Measurements from ENCODE around the gene DOK6.
"Not testable (repeated sequence)": the region's sequence is repeated elsewhere in the genome, so short reads cannot be mapped to it uniquely, and the experiment has no call there.

Gene DOK6

DNA sequence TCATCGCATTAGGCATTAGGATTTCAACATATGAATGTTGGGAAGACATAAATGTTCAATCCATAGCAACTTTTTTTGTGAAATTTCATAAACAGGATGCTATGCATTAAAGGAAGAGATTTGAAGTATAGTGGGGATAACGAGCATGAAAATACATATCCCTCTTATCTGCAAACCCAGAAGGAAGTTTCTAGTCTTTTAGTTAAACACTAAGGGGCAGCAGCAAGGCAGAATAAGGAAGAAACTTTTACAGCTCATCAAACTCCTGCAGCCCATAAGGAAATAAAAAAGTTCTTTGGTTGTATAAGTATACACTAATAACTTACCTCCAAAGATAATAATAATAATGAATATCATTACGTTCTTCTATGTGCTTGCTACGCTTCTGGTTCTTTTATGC, 465.5 kb downstream of the DOK6 start:
- H3K27me3 ChIP-seq (ENCODE audit: insufficient read depth, low read length) = no peaks in the 10 kb centered on the region
- no peaks in the 10 kb centered on the region for H3K4me1 ChIP-seq (ENCODE audit: insufficient read depth, low read length)
- no peaks in the 10 kb centered on the region for H3K9me3 ChIP-seq (ENCODE audit: insufficient read depth, low read depth, low read length)
- no peaks in the 10 kb centered on the region for H3K36me3 ChIP-seq (ENCODE audit: insufficient read depth, low read length)
- 98% methylated on average over 3 of the region's 4 CpGs for WGBS
- no peak overlapping the region for H3K9ac ChIP-seq (ENCODE audit: low read depth, low read length)
- H3K27ac ChIP-seq (ENCODE audit: low read depth, low read length) = no peak overlapping the region
- no peak overlapping the region for H3K4me3 ChIP-seq (ENCODE audit: low read length)

DNA sequence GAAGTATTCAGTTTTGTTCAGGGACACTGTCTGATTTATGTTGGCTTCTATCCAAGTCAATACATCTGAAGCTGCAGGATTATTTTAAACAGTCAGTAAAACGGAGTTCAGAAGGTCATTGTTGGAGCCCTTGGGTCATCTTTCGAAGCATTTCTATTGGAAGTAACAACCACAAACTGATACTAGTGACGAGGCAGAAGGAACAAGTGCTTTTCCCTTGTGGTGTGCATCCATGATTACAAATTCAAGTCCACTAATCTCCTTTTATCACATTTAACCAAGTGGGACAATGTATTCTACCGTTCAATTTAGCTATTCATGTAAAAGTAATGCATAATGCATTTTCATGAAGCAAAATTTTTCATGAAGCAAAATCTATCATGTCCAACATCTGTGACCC, 470.0 kb downstream of the DOK6 start:
- WGBS = 96% methylated on average over 4 of the region's 4 CpGs
- H3K27ac ChIP-seq (ENCODE audit: low read depth, low read length) = no peak overlapping the region
- H3K36me3 ChIP-seq (ENCODE audit: insufficient read depth, low read length) = no peaks in the 10 kb centered on the region
- no peak overlapping the region for H3K9ac ChIP-seq (ENCODE audit: low read depth, low read length)
- H3K4me1 ChIP-seq (ENCODE audit: insufficient read depth, low read length) = no peaks in the 10 kb centered on the region
- H3K4me3 ChIP-seq (ENCODE audit: low read length) = no peak overlapping the region
- no peaks in the 10 kb centered on the region for H3K27me3 ChIP-seq (ENCODE audit: insufficient read depth, low read length)
- no peaks in the 10 kb centered on the region for H3K9me3 ChIP-seq (ENCODE audit: insufficient read depth, low read depth, low read length)

DNA sequence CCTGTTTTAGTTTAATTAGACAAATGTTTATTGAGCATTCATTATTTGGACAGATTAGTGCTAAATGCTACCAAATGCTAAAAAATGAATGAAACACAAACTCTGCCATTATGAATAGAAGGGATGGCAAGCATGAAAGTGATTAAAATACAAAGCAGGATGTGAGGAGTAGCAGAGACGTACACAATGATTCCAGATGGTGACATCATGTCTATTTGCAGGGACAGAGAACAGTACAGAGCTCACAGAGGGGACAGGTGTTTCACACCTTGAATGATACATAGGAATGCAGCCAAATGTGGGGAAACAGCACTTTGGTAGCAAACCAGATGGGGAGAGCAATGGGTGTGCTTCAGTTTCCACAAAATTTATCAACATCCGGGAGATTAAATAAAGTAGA, 470.7 kb downstream of the DOK6 start:
- Histone ChIP-seq H3K4me1 (ENCODE audit: insufficient read depth, low read length) (no peaks in the 10 kb centered on the region), H3K9me3 (ENCODE audit: insufficient read depth, low read depth, low read length) (no peaks in the 10 kb centered on the region), H3K27me3 (ENCODE audit: insufficient read depth, low read length) (no peaks in the 10 kb centered on the region), H3K36me3 (ENCODE audit: insufficient read depth, low read length) (no peaks in the 10 kb centered on the region), H3K9ac (ENCODE audit: low read depth, low read length) (no peak overlapping the region), H3K4me3 (ENCODE audit: low read length) (no peak overlapping the region), H3K27ac (ENCODE audit: low read depth, low read length) (no peak overlapping the region)
- WGBS = 90% methylated on average over 2 of the region's 2 CpGs

DNA sequence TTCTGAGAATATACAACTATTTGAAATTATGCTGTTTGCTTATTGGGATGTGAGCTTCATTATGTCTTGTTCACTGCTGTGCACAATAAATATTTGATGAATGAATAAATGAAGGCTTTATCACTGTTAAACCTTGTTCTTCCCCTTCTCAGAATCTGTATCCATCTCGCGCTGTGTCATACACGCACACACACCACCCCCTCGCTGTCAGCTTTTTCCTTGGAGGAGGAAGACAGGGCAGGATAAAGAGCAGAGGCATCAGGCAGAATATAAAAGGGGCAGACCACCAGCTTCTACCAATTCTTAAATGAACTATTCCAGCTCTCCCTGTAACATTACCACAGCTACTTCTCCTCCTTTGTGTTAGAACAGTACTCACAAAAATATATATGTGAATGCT, 472.0 kb downstream of the DOK6 start:
- Histone ChIP-seq H3K4me1 (ENCODE audit: insufficient read depth, low read length) (no peaks in the 10 kb centered on the region), H3K9ac (ENCODE audit: low read depth, low read length) (no peak overlapping the region), H3K4me3 (ENCODE audit: low read length) (no peak overlapping the region), H3K27ac (ENCODE audit: low read depth, low read length) (no peak overlapping the region), H3K27me3 (ENCODE audit: insufficient read depth, low read length) (no peaks in the 10 kb centered on the region), H3K36me3 (ENCODE audit: insufficient read depth, low read length) (no peaks in the 10 kb centered on the region), H3K9me3 (ENCODE audit: insufficient read depth, low read depth, low read length) (no peaks in the 10 kb centered on the region)
- 100% methylated on average over 4 of the region's 4 CpGs for WGBS

DNA sequence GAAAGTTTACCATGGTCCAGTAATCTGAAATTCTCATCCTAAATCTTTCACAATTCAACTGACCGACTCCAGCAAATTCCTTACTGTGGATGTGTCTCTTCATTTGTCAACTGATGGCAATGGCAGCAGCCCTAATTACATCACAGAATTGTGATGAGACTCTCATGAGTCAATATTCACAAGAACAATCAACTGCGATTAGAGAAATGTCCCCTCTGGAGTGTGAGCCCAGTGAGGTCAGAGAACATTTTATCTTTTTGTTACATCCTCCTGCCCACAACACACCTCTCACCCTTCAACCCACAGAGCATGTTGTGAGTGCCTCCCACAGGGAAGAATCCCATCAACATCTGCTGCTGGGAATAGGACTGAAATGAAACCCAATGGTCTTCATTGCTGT, 473.4 kb downstream of the DOK6 start:
- Histone ChIP-seq H3K27me3 (ENCODE audit: insufficient read depth, low read length) (no peaks in the 10 kb centered on the region), H3K4me3 (ENCODE audit: low read length) (no peak overlapping the region), H3K36me3 (ENCODE audit: insufficient read depth, low read length) (no peaks in the 10 kb centered on the region), H3K27ac (ENCODE audit: low read depth, low read length) (no peak overlapping the region), H3K4me1 (ENCODE audit: insufficient read depth, low read length) (0 out of 2 replicates have a peak, but pooled peaks cover 6% of the 10 kb centered on the region), H3K9me3 (ENCODE audit: insufficient read depth, low read depth, low read length) (no peaks in the 10 kb centered on the region), H3K9ac (ENCODE audit: low read depth, low read length) (no peak overlapping the region)
- WGBS = 92% methylated on average over 2 of the region's 2 CpGs

DNA sequence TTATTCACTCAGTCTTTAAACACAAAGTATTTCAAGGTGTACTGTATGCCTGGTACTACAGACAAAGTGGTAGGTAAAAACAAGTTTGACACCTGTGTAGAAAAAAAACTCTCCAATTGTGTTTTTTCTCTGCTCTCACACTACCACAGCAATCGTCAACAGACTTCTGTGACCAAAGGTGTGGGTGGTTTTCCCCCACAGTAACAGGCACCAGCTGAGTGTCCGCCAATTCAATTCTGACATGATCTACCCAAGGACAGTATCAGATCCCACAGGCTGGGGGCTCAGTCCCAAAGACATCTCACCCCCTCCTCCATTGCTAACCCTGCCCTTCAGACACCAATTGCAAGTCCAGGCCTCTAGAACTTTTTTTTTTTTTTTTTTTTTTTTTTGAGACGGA, 475.8 kb downstream of the DOK6 start:
- H3K36me3 ChIP-seq (ENCODE audit: insufficient read depth, low read length) = no peaks in the 10 kb centered on the region
- H3K9me3 ChIP-seq (ENCODE audit: insufficient read depth, low read depth, low read length) = no peaks in the 10 kb centered on the region
- 0 out of 2 replicates have a peak, but pooled peaks cover 6% of the 10 kb centered on the region for H3K4me1 ChIP-seq (ENCODE audit: insufficient read depth, low read length)
- no peak overlapping the region for H3K9ac ChIP-seq (ENCODE audit: low read depth, low read length)
- H3K27me3 ChIP-seq (ENCODE audit: insufficient read depth, low read length) = no peaks in the 10 kb centered on the region
- H3K4me3 ChIP-seq (ENCODE audit: low read length) = no peak overlapping the region
- no peak overlapping the region for H3K27ac ChIP-seq (ENCODE audit: low read depth, low read length)
- WGBS = 96% methylated on average over 3 of the region's 3 CpGs

DNA sequence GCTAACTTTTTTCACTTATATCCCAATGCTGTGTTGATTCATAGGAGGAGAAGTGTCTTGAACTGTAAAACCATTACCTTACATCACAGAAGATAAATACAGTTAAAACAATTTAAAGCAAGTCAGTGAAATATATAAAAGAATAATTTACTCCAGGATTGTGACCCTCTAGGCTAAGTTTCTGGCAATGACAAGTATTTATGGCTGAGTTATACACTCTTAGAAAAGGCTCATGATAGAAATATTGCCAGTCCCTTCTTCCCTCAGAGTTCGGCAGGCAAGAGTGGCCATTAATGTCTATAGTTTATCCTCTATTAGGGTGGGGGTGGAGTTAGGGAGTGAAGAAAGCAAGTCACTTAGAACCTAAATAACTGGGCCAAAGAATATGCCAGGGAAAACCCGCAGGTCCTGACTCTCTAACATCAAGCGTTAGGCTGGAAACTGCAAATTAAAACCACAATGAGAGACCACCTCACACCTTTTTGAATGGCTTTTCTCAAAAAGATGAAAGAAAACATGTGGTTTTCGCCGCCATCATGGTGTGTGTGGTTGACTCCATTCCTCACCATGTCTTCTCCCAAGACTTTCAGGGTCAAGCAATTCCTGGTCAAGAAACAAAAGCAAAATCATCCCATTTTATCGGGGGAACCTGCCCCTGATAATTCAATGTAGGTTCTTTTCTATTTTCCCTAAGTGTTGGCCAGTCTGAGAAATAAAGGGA, 477.7 kb downstream of the DOK6 start:
- Histone ChIP-seq H3K27me3 (ENCODE audit: insufficient read depth, low read length) (no peaks in the 10 kb centered on the region), H3K4me3 (ENCODE audit: low read length) (no peak overlapping the region), H3K4me1 (ENCODE audit: insufficient read depth, low read length) (0 out of 2 replicates have a peak, but pooled peaks cover 6% of the 10 kb centered on the region), H3K9ac (ENCODE audit: low read depth, low read length) (no peak overlapping the region), H3K27ac (ENCODE audit: low read depth, low read length) (peak overlapping the region; percentile 71; the same call in 1 of the 2 replicates), H3K9me3 (ENCODE audit: insufficient read depth, low read depth, low read length) (no peaks in the 10 kb centered on the region), H3K36me3 (ENCODE audit: insufficient read depth, low read length) (no peaks in the 10 kb centered on the region)
- WGBS = 77% methylated on average over 5 of the region's 6 CpGs

DNA sequence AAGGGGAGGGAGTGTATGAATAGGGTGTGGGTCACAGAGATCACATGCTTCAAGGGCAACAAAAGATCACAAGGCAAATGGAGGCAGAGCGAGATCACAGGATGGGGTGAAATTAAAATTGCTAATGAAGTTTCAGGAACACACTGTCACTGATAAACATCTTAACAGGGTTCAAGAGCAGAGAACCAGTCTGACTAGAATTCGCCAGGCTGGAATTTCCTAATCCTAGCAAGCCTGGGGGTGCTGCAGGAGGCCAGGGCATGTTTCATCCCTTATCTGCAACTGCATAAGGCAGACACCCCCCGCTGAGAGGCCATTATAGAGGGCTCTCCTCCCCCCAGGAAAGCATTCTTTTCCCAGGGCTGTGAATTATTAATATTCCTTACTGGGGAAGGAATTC, 478.4 kb downstream of the DOK6 start:
- H3K4me3 ChIP-seq (ENCODE audit: low read length); H3K36me3 ChIP-seq (ENCODE audit: insufficient read depth, low read length); H3K9me3 ChIP-seq (ENCODE audit: insufficient read depth, low read depth, low read length); H3K9ac ChIP-seq (ENCODE audit: low read depth, low read length); H3K4me1 ChIP-seq (ENCODE audit: insufficient read depth, low read length); H3K27me3 ChIP-seq (ENCODE audit: insufficient read depth, low read length): not testable (repeated sequence)
- H3K27ac ChIP-seq (ENCODE audit: low read depth, low read length) = peak overlapping the region; percentile 85; the same call in 1 of the 2 replicates
- 66% methylated on average over 2 of the region's 3 CpGs for WGBS

DNA sequence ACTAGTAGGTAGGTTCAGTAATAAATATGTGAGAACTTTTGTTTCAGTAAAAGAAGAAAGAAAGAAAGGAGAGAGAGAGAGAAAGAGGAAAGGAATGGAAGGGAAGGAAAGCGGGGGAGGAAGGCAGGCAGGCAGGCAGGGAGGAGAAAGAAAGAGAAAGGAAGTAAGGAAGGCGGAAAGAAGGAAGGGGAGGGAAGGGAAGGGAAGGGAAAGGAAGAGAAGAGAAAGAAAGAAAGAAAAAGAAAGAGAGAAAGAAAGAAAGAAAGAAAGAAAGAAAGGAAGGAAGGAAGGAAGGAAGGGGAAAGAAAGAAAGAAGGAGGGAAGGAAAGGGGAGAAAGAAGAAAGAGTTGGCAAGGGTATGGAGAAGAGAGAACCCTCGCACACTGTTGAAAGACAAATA, 479.4 kb downstream of the DOK6 start:
- H3K9me3 ChIP-seq (ENCODE audit: insufficient read depth, low read depth, low read length) = no peaks in the 10 kb centered on the region
- no peaks in the 10 kb centered on the region for H3K36me3 ChIP-seq (ENCODE audit: insufficient read depth, low read length)
- H3K27me3 ChIP-seq (ENCODE audit: insufficient read depth, low read length) = no peaks in the 10 kb centered on the region
- 96% methylated on average over 2 of the region's 3 CpGs for WGBS
- H3K9ac ChIP-seq (ENCODE audit: low read depth, low read length) = no peak overlapping the region
- peak overlapping the region; percentile 85; the same call in 1 of the 2 replicates for H3K27ac ChIP-seq (ENCODE audit: low read depth, low read length)
- H3K4me1 ChIP-seq (ENCODE audit: insufficient read depth, low read length) = peaks cover 9% of the 10 kb centered on the region; the same call in 1 of the 2 replicates
- no peak overlapping the region for H3K4me3 ChIP-seq (ENCODE audit: low read length)

DNA sequence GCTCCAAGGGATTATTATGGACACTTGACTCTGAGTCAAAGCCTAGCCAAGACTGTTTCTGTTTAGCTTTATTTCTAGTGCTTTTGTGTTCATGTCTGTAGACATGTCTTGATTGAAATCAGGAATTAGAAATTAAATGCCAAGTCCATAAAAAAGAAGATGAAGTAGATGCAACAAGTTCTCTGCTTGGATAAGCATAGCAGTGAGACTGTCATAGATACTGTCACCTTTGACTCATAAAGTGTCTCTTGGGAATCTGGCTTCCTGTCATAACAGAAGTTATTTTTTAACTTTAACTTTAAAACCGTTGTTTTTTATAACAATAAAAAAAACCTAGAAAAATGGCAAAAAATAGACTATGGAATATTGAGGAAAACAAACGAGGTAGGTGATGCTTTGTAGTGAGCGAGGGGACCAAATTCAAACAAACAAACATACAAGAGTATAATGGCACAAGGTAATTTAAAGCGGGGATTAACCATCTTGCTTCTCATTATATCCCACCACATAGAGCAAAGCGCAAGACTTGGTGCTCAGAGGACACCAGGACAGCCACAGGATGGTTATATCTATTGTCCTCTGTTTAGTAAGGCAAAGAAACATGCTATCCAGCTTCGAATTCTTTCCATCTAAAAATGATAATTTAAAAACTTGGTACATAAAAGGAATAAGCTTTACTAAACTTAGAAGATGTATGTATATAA, 482.4 kb downstream of the DOK6 start:
- Histone ChIP-seq H3K4me3 (ENCODE audit: low read length) (no peak overlapping the region), H3K9ac (ENCODE audit: low read depth, low read length) (no peak overlapping the region), H3K27ac (ENCODE audit: low read depth, low read length) (no peak overlapping the region), H3K4me1 (ENCODE audit: insufficient read depth, low read length) (peaks cover 8% of the 10 kb centered on the region; the same call in 1 of the 2 replicates), H3K36me3 (ENCODE audit: insufficient read depth, low read length) (no peaks in the 10 kb centered on the region), H3K27me3 (ENCODE audit: insufficient read depth, low read length) (no peaks in the 10 kb centered on the region), H3K9me3 (ENCODE audit: insufficient read depth, low read depth, low read length) (no peaks in the 10 kb centered on the region)
- 100% methylated on average over 4 of the region's 6 CpGs for WGBS

DNA sequence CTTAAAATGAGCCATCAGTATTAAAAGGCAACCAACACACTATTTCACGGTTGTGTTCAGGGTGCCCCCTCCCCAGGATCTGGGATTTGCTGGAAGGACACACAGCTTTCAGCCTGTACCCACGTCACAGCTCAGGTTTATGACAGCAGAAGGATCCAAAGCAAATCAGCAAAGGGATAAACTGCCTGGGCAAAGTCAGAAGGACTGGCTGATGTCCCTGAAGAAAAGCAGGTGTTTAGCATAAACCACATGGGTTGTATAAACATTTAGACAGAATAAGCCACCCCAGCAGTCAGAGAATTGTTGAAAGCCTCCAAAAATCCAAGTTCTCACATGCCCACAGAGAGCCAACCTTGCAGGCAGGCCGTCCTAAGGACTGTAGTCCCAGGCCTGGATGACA, 483.1 kb downstream of the DOK6 start:
- H3K9ac ChIP-seq (ENCODE audit: low read depth, low read length) = no peak overlapping the region
- 61% methylated on average over 3 of the region's 3 CpGs for WGBS

More for the DNA sequence above, 483.1 kb downstream of the DOK6 start:
- Histone ChIP-seq H3K27ac (ENCODE audit: low read depth, low read length) (no peak overlapping the region), H3K4me3 (ENCODE audit: low read length) (no peak overlapping the region), H3K4me1 (ENCODE audit: insufficient read depth, low read length) (peaks cover 3% of the 10 kb centered on the region; the same call in 1 of the 2 replicates), H3K9me3 (ENCODE audit: insufficient read depth, low read depth, low read length) (no peaks in the 10 kb centered on the region), H3K36me3 (ENCODE audit: insufficient read depth, low read length) (no peaks in the 10 kb centered on the region), H3K27me3 (ENCODE audit: insufficient read depth, low read length) (no peaks in the 10 kb centered on the region)

All from HUES64 (cell line).